SK-N-SH (cell line): ENCODE data around the gene CNPPD1. TPM values are rescaled to one million over a fixed set of nuclear protein-coding genes. Genes with fewer than 3 reads are reported as not detected.

Experiments used
- CTCF ChIA-PET: fragments of 300-600, 350-600 bp; formaldehyde crosslinking; extraction: SDS; loops from one replicate; lab custom pipeline; 2021; lab: Yijun Ruan, JAX
- POLR2A ChIA-PET: fragments of 350-600 bp; sonication (Branson Sonifier 250); formaldehyde crosslinking; extraction: SDS; loops from one replicate; lab custom pipeline; 2020; ENCODE audit warnings: antibody characterized with exemption, inconsistent platforms; lab: Yijun Ruan, JAX
- DNase-seq: peaks from one replicate; pipeline ENCODE4 v3.0.0; 2012
- H2AFZ ChIP-seq: fragments of 200-600 bp; sonication (generic); 2 replicates; pipeline ENCODE4 v1.8.1; 2016; ENCODE audit warnings: antibody characterized with exemption, mild to moderate bottlenecking, low read depth
- H3F3A ChIP-seq: fragments of 200-600 bp; sonication (generic); replicated peaks from 2 replicates; pipeline ENCODE3; 2016; ENCODE audit warnings: antibody characterized with exemption, mild to moderate bottlenecking; ENCODE audit not compliant: insufficient read depth
- H3K27ac ChIP-seq, 2 experiments: fragments of 200-500 bp in 1 of 2; fragments of 200-600 bp in 1 of 2; sonication (Bioruptor generic) in 1 of 2; sonication (generic), shearing (Covaris generic) in 1 of 2; 2 replicates each; pipeline versions ENCODE4 v1.5.1 to v1.6.1; 2014 to 2016; ENCODE audit warnings: low read depth in 2 of 2, inconsistent platforms in 1 of 2, low read length in 1 of 2, mild to moderate bottlenecking in 1 of 2, mixed read lengths in 1 of 2
- H3K27me3 ChIP-seq: fragments of 200-600 bp; sonication (generic), shearing (Covaris generic); 2 replicates; pipeline ENCODE4 v1.6.1; 2016; ENCODE audit warnings: mixed run types; ENCODE audit not compliant: insufficient read depth
- H3K36me3 ChIP-seq, 2 experiments: fragments of 200-500 bp in 1 of 2; fragments of 200-600 bp in 1 of 2; sonication (Bioruptor generic) in 1 of 2; sonication (generic) in 1 of 2; replicated peaks in 1 of 2; 2 replicates each; pipeline versions ENCODE3 to v1.5.1; 2014 to 2016; ENCODE audit warnings: low read length in 1 of 2, mild to moderate bottlenecking in 1 of 2; ENCODE audit not compliant: insufficient read depth in 2 of 2, control insufficient read depth in 1 of 2
- H3K4me1 ChIP-seq, 2 experiments: fragments of 200-500 bp in 1 of 2; fragments of 200-600 bp in 1 of 2; sonication (Bioruptor generic) in 1 of 2; sonication (generic), shearing (Covaris generic) in 1 of 2; 2 replicates each; pipeline versions ENCODE4 v1.5.1 to v1.6.1; 2014 to 2016; ENCODE audit warnings: low read depth in 1 of 2, low read length in 1 of 2, mixed run types in 1 of 2; ENCODE audit not compliant: insufficient read depth in 2 of 2, control insufficient read depth in 1 of 2
- H3K4me2 ChIP-seq: fragments of 200-600 bp; sonication (generic), shearing (Covaris generic); 2 replicates; pipeline ENCODE4 v1.6.1; 2017; ENCODE audit warnings: mixed run types
- H3K4me3 ChIP-seq, 2 experiments: fragments of 200-500 bp in 1 of 2; fragments of 200-600 bp in 1 of 2; sonication (Bioruptor generic) in 1 of 2; sonication (generic), shearing (Covaris generic) in 1 of 2; 2 replicates each; pipeline versions ENCODE4 v1.5.1 to v1.8.1; 2014 to 2016; ENCODE audit warnings: low read depth in 2 of 2, inconsistent platforms in 1 of 2, low read length in 1 of 2, mild to moderate bottlenecking in 1 of 2, mixed read lengths in 1 of 2, moderate library complexity in 1 of 2
- H3K79me2 ChIP-seq: fragments of 200-600 bp; sonication (generic); 2 replicates; pipeline ENCODE4 v1.8.1; 2017; ENCODE audit warnings: mild to moderate bottlenecking; ENCODE audit not compliant: insufficient read depth
- H3K9ac ChIP-seq: fragments of 200-600 bp; sonication (generic); 2 replicates; pipeline ENCODE4 v1.6.1; 2017; ENCODE audit warnings: mixed run types
- H3K9me2 ChIP-seq: fragments of 200-600 bp; sonication (generic); 2 replicates; pipeline ENCODE4 v1.6.1; 2017; ENCODE audit warnings: mixed run types
- H3K9me3 ChIP-seq: fragments of 200-600 bp; sonication (generic); 2 replicates; pipeline ENCODE4 v1.6.1; 2017; ENCODE audit warnings: mixed run types, mild to moderate bottlenecking, moderate library complexity
- H4K20me1 ChIP-seq: fragments of 200-600 bp; sonication (generic); 2 replicates; pipeline ENCODE4 v1.6.1; 2017; ENCODE audit warnings: mild to moderate bottlenecking, mixed run types; ENCODE audit not compliant: insufficient read depth
- CHD2 ChIP-seq: fragments of 150-350 bp; IDR thresholded peaks from 2 replicates; pipeline ENCODE4 v1.6.1; 2018; ENCODE audit warnings: low read length; ENCODE audit not compliant: partially characterized antibody
- ELF1 ChIP-seq: IDR thresholded peaks from 2 replicates; pipeline ENCODE4 v1.4.0; 2012
- FOXJ3 ChIP-seq: sonication (generic); formaldehyde crosslinking; IDR thresholded peaks from 2 replicates; pipeline ENCODE4 v1.5.1; 2020; ENCODE audit warnings: mild to moderate bottlenecking, missing genetic modification reagents
- GABPA ChIP-seq: IDR thresholded peaks from 2 replicates; pipeline ENCODE4 v1.4.0; 2012; ENCODE audit warnings: low read depth, mild to moderate bottlenecking
- JUND ChIP-seq: IDR thresholded peaks from 2 replicates; pipeline ENCODE4 v1.4.0; 2012
- PBX3 ChIP-seq: IDR thresholded peaks from 2 replicates; pipeline ENCODE4; 2012
- POLR2AphosphoS5 ChIP-seq: IDR thresholded peaks from 2 replicates; pipeline ENCODE4 v1.6.1; 2012; ENCODE audit warnings: low read depth, low read length
- REST ChIP-seq: IDR thresholded peaks from 2 replicates; pipeline ENCODE4 v1.6.1; 2012; ENCODE audit warnings: mild to moderate bottlenecking, low read depth, low read length, moderate library complexity
- RXRA ChIP-seq: IDR thresholded peaks from 2 replicates; pipeline ENCODE4 v1.4.0; 2012; ENCODE audit warnings: low read depth, mild to moderate bottlenecking, borderline replicate concordance
- SIN3A ChIP-seq: IDR thresholded peaks from 2 replicates; pipeline ENCODE4 v1.6.1; 2012; ENCODE audit warnings: low read depth, mild to moderate bottlenecking, low read length, moderate library complexity, borderline replicate concordance
- TEAD4 ChIP-seq: IDR thresholded peaks from 2 replicates; pipeline ENCODE4 v1.4.0; 2012; ENCODE audit warnings: mild to moderate bottlenecking, borderline replicate concordance; ENCODE audit not compliant: insufficient read depth
- WGBS: methylation state at CpG from one replicate; pipeline ENCODE4 v1.1.6; 2017; ENCODE audit warnings: low lambda C conversion rate; 5-methylcytosine and 5-hydroxymethylcytosine counted together
- polyA plus RNA-seq, 3 experiments: library from polyadenylated mRNA; depleted of rRNA; stranded (reverse); fragments of >200 nt; gene quantifications; 2 replicates each; pipeline ENCODE4 v1.2.3, GENCODE V29; 2012
- TF ChIP-seq, protein P1 (sequence below): fragments of 150-350 bp; IDR thresholded peaks from 2 replicates; pipeline ENCODE4 v1.6.1; 2016; ENCODE audit warnings: mild to moderate bottlenecking, low read depth, low read length
- TF ChIP-seq, protein P2 (sequence below): fragments of 200-600 bp; sonication (generic); IDR thresholded peaks from 2 replicates; pipeline ENCODE4 v1.6.1; 2017; ENCODE audit warnings: antibody characterized with exemption, mild to moderate bottlenecking, moderate library complexity

CNPPD1 gene
- polyA plus RNA-seq, 1 of the 3 experiments (the other 2 are of a cell fraction): 75.9 TPM

GRCh38 chr2:219125225-219125885, 51.4 kb downstream of the CNPPD1 start:
- CTCF ChIA-PET: interaction anchor here (0.6 to 11.9 kb wide), 7 partner anchors 9 to 278 kb away, joined by 3 to 238 read pairs (median 4); partner anchors contain the start of gene IHH
- Histone ChIP-seq H3K79me2 (no peaks in the 10 kb centered on the region), H3K9me2 (no peaks in the 10 kb centered on the region), H3K27me3 (no peaks in the 10 kb centered on the region), H3K4me1 (no peaks in the 10 kb centered on the region; a peak in 2 of 4 replicates), H3K36me3 (no peaks in the 10 kb centered on the region), H3K4me3 (no peak overlapping the region), H3F3A (no peaks in the 10 kb centered on the region), H4K20me1 (no peaks in the 10 kb centered on the region), H3K9ac (no peak overlapping the region), H3K9me3 (no peaks in the 10 kb centered on the region)
- 86% methylated on average over 10 of the region's 10 CpGs for WGBS
- POLR2A ChIA-PET: no interaction called here
- DNase-seq: no peak
- TF ChIP-seq REST: no peak
- no peak for TF ChIP-seq JUND
- TF ChIP-seq PBX3: no peak
- no peak for TF ChIP-seq FOXJ3 (CRISPR knock-in tag)
- TF ChIP-seq ELF1: no peak
- TF ChIP-seq, protein P1, sequence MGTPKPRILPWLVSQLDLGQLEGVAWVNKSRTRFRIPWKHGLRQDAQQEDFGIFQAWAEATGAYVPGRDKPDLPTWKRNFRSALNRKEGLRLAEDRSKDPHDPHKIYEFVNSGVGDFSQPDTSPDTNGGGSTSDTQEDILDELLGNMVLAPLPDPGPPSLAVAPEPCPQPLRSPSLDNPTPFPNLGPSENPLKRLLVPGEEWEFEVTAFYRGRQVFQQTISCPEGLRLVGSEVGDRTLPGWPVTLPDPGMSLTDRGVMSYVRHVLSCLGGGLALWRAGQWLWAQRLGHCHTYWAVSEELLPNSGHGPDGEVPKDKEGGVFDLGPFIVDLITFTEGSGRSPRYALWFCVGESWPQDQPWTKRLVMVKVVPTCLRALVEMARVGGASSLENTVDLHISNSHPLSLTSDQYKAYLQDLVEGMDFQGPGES: no peak
- TF ChIP-seq CHD2: no peak
- no peak for TF ChIP-seq POLR2AphosphoS5
- TF ChIP-seq, protein P2, sequence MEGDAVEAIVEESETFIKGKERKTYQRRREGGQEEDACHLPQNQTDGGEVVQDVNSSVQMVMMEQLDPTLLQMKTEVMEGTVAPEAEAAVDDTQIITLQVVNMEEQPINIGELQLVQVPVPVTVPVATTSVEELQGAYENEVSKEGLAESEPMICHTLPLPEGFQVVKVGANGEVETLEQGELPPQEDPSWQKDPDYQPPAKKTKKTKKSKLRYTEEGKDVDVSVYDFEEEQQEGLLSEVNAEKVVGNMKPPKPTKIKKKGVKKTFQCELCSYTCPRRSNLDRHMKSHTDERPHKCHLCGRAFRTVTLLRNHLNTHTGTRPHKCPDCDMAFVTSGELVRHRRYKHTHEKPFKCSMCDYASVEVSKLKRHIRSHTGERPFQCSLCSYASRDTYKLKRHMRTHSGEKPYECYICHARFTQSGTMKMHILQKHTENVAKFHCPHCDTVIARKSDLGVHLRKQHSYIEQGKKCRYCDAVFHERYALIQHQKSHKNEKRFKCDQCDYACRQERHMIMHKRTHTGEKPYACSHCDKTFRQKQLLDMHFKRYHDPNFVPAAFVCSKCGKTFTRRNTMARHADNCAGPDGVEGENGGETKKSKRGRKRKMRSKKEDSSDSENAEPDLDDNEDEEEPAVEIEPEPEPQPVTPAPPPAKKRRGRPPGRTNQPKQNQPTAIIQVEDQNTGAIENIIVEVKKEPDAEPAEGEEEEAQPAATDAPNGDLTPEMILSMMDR: no peak
- no peak for TF ChIP-seq GABPA
- TF ChIP-seq SIN3A: no peak
- TF ChIP-seq TEAD4: no peak
- TF ChIP-seq RXRA: no peak
- TF ChIP-seq, all 33 proteins: peak for 0
- H3K4me2 ChIP-seq: no peak overlapping the region
- no peak overlapping the region for H3K27ac ChIP-seq
- H2AFZ ChIP-seq: no peak overlapping the region
